ENCODE measurements around the gene AMELY.

Gene AMELY

DNA sequence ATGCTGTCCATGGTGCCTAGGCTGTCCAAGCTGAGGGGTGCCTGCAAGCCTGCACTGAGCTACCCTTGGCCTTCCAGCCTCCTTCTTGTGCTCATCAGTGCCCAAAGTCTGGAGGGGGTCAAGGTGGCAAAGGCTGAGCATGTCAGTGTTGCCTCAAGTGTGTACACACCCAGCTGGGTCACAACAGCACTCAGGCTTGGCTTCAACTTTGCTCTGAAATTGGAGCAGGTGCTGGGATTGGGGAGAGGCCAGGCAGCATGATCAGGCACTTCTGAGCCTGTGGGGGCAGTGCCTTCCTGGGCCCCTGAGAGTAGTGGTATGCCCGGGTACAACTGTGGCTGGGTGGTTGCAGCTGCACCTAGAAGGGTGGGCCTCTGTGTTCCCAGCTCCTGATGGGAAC lies 17.7 kb upstream of the AMELY start:
- TF ChIP-seq, protein P1, sequence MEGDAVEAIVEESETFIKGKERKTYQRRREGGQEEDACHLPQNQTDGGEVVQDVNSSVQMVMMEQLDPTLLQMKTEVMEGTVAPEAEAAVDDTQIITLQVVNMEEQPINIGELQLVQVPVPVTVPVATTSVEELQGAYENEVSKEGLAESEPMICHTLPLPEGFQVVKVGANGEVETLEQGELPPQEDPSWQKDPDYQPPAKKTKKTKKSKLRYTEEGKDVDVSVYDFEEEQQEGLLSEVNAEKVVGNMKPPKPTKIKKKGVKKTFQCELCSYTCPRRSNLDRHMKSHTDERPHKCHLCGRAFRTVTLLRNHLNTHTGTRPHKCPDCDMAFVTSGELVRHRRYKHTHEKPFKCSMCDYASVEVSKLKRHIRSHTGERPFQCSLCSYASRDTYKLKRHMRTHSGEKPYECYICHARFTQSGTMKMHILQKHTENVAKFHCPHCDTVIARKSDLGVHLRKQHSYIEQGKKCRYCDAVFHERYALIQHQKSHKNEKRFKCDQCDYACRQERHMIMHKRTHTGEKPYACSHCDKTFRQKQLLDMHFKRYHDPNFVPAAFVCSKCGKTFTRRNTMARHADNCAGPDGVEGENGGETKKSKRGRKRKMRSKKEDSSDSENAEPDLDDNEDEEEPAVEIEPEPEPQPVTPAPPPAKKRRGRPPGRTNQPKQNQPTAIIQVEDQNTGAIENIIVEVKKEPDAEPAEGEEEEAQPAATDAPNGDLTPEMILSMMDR (IDR thresholded peaks at IDR 0.05; ENCODE audit: low read depth, low read length, missing control alignments), result no peak
- in situ Hi-C loops (cut with HindIII; ENCODE audit: low sequenced_read_pairs), result no loop called here
- no peak for DNase-seq (ENCODE audit: low read depth)
- H3K4me3 ChIP-seq (ENCODE audit: low read depth, low read length), result no peak overlapping the region

DNA sequence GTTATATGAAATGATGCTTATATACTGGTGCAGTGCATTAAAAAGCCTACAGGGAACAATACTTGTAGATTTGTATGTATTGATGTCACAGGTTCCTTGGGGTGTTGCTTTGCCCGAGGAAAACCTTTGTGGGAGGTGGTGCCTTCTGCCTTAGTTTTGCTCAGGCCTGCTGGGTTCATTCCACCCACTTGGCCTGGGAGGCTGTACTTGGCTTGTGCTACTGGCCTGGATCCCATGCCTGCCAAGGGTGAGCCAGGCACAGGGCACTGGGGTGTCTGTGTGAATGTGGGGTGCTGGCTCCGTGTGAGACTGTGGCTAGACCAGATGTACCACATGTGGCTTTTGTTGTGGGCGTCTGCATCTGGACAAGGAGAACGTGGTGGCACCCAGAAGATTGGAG lies 16.7 kb upstream of the AMELY start:
- H3K4me3 ChIP-seq (ENCODE audit: low read depth, low read length), result no peak overlapping the region
- no peak for DNase-seq (ENCODE audit: low read depth)
- in situ Hi-C loops (cut with HindIII; ENCODE audit: low sequenced_read_pairs), result no loop called here
- TF ChIP-seq, protein P1 (IDR thresholded peaks at IDR 0.05; ENCODE audit: low read depth, low read length, missing control alignments), result no peak

DNA sequence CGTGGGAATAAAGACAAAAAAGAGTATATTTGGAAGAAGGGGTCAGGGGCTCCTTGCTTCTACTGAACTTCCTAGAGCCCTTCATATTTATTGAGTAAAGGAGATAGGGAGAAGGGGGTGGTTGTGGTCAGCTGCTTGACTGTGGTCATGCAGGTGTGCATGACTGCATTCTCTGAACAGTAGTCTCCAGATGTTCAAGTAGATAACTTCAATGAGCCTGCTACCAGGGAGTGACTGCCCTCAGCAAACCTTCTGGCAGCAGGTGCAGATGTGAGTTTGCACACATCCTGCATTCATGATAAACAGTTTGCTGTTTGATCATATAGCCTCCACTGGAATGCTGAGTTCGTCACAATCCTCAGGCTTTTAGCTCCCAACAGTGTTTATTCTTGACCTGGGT lies 9.5 kb upstream of the AMELY start:
- TF ChIP-seq, protein P1 (IDR thresholded peaks at IDR 0.05; ENCODE audit: low read depth, low read length, missing control alignments), result no peak
- no peak for DNase-seq (ENCODE audit: low read depth)
- no peak overlapping the region for H3K4me3 ChIP-seq (ENCODE audit: low read depth, low read length)
- in situ Hi-C loops (cut with HindIII; ENCODE audit: low sequenced_read_pairs), result no loop called here

DNA sequence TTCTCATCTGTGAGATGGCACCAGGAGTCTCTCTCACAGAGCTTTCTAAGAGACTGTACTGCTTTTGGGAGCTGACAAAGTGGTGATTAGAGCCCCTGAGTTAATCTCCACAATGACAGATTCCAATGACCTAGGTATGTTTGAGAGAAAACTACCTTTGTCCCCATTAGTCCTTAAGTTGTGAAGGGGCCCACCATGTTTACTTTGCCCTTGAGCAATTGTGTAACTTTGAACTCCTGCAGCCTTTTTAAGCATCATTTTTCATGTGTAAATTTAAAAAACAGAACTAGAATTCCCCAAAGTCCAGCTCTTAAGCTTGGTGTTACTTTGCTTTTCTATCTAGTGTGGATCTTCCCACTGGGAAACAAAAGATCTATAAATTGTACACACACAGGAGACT lies 1.8 kb upstream of the AMELY start:
- TF ChIP-seq, protein P1 (IDR thresholded peaks at IDR 0.05; ENCODE audit: low read depth, low read length, missing control alignments), result no peak
- in situ Hi-C loops (cut with HindIII; ENCODE audit: low sequenced_read_pairs), result no loop called here
- DNase-seq (ENCODE audit: low read depth), result no peak
- no peak overlapping the region for H3K4me3 ChIP-seq (ENCODE audit: low read depth, low read length)

DNA sequence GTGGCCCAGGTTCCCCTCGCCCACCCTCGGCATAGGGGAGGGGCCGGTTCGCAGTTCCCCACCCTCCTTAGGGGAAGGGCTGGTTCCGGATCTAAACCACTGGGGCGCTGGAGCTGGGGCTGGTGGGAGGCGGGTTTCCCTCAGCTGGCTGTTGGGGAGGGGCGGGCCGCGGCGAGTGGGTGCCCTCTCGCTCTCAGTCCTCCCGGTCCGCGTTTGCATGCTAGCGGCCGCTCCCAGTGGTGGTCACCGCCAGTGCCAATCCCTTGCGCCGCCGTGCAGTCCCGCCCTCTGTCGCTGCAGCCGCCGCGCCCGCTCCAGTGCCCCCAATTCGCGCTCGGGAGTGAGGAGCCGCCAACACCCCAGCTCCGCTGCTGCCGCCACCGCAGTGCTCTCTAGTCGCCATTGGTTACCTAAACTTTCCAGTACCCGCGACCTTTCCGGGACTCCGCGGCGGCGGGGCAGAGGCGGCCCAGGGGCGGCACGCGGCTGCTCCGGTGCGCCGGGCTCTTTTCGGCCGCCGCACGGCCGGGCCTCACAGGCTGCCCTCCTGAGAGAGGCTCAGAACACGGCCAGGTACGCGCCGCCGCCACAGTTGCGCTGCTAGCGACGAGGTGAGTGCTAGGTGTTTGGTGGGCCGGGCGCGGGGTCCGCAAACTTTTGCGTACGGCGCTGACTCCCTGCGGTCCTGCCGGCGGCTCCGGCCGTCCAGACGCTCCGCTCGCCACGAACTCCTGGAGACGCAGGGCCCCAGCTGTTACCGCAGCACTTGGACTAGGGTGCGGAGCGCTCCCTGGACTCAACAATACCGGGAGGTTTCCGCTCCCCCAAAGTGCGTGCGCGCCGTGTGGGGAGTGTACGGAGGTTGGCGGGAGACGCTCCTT lies 940 bp downstream of the AMELY start, which contains the start of gene TBL1Y:
TSS of gene TBL1Y (plus strand) at position 326 of the 881 bp plus-strand sequence. CDS start 114,388 bp downstream, outside the sequence.
- no peak for DNase-seq (ENCODE audit: low read depth)
- no peak within 1 kb of the TSS for H3K4me3 ChIP-seq (ENCODE audit: low read depth, low read length)
- TF ChIP-seq, protein P1 (IDR thresholded peaks at IDR 0.05; ENCODE audit: low read depth, low read length, missing control alignments), result no peak
- in situ Hi-C loops (cut with HindIII; ENCODE audit: low sequenced_read_pairs), result no loop called here

DNA sequence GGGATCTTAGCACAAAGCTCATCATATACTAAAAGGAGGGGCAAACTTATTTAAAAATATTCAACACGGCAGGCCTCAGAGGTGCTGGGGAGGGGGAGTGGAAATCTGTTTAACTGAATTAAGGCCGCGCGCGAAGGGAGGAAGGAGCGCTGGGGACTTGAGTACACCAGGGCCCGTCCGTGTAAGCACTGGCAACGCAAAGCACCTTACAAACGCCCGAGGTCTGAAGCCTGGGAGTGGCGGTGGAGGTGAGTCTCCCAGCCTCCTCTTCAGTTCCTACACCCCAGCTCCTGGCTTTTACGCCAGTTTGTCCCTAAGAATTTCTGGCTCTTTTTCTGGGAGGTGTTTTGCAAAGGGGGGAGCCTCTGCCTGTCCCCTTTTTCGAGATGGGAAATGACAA lies 1.7 kb downstream of the AMELY start:
- DNase-seq (ENCODE audit: low read depth), result no peak
- H3K4me3 ChIP-seq (ENCODE audit: low read depth, low read length), result no peak overlapping the region
- TF ChIP-seq, protein P1 (IDR thresholded peaks at IDR 0.05; ENCODE audit: low read depth, low read length, missing control alignments), result no peak
- in situ Hi-C loops (cut with HindIII; ENCODE audit: low sequenced_read_pairs), result no loop called here

Data from astrocyte of the cerebellum (primary cell).